Urothelium cell line (cell line): ENCODE data around the gene OR1J1.

Experiments
- DNase-seq: peaks from one replicate; pipeline ENCODE4 v3.0.0; 2011; ENCODE audit warnings: low spot score, mixed read lengths
- FAIRE-seq: peaks from 2 replicates; lab custom pipeline; 2011; peaks lifted over from hg19 to GRCh38; lab: Jason Lieb, UNC

OR1J1 gene

GRCh38 chr9:122477826-122478225 lies at the start of gene OR1J1:
Gene OR1J1 (minus strand): TSS chr9:122477926. CDS start chr9:122477926, 0 bp downstream.
- no peak for FAIRE-seq
- no peak for DNase-seq

- no peak for FAIRE-seq
- DNase-seq = no peak
These were observed 49.5 kb upstream of the OR1J1 start, which contains the start of gene OR1N1 for GRCh38 chr9:122527193-122527592. Gene OR1N1 (minus strand): TSS chr9:122527293. CDS start chr9:122527293, 0 bp downstream.

- FAIRE-seq = no peak
These were observed 48.9 kb upstream of the OR1J1 start for GRCh38 chr9:122526602-122527001.

GRCh38 chr9:122519376-122519775 lies 41.6 kb upstream of the OR1J1 start:
- FAIRE-seq (no peak), DNase-seq (no peak)

More at GRCh38 chr9:122526602-122527001, 48.9 kb upstream of the OR1J1 start:
- no peak for DNase-seq

GRCh38 chr9:122518841-122519240 lies 41.1 kb upstream of the OR1J1 start, which contains the start of gene OR1J4:
Gene OR1J4 (plus strand): TSS chr9:122519141. CDS start chr9:122519141, 0 bp downstream.
- FAIRE-seq (no peak), DNase-seq (no peak)

GRCh38 chr9:122518226-122518625 lies 40.5 kb upstream of the OR1J1 start:
- no peak for FAIRE-seq
- no peak for DNase-seq

GRCh38 chr9:122510502-122510901 lies 32.8 kb upstream of the OR1J1 start, which contains the start of gene OR1J2:
Gene OR1J2 (plus strand): TSS chr9:122510802. CDS start chr9:122510802, 0 bp downstream.
- FAIRE-seq (no peak), DNase-seq (no peak)

GRCh38 chr9:122506964-122507363 lies 29.2 kb upstream of the OR1J1 start:
- FAIRE-seq = no peak
- no peak for DNase-seq

- no peak for FAIRE-seq
These were observed 21.2 kb upstream of the OR1J1 start for GRCh38 chr9:122498883-122499288.

GRCh38 chr9:122479062-122479461 lies 1.3 kb upstream of the OR1J1 start:
- no peak for FAIRE-seq
- DNase-seq = no peak

More at GRCh38 chr9:122498883-122499288, 21.2 kb upstream of the OR1J1 start:
- peak; percentile 19 for DNase-seq

- DNase-seq (no peak), FAIRE-seq (no peak)
These were observed 380 bp downstream of the OR1J1 start for GRCh38 chr9:122477346-122477745.

- no peak for FAIRE-seq
These were observed 2.0 kb downstream of the OR1J1 start for GRCh38 chr9:122475717-122476116.

GRCh38 chr9:122474561-122474960 lies 3.2 kb downstream of the OR1J1 start:
- no peak for FAIRE-seq
- DNase-seq = no peak

More at GRCh38 chr9:122475717-122476116, 2.0 kb downstream of the OR1J1 start:
- DNase-seq = no peak

- DNase-seq (no peak), FAIRE-seq (no peak)
These were observed 9.0 kb downstream of the OR1J1 start for GRCh38 chr9:122468735-122469134.

GRCh38 chr9:122466456-122466855 lies 11.3 kb downstream of the OR1J1 start:
- DNase-seq = no peak
- no peak for FAIRE-seq

- DNase-seq (peak; percentile 72), FAIRE-seq (no peak)
These were observed 12.8 kb downstream of the OR1J1 start for GRCh38 chr9:122464633-122465567.

GRCh38 chr9:122463828-122464632 lies 13.7 kb downstream of the OR1J1 start:
- peak; percentile 64 for DNase-seq
- FAIRE-seq = no peak

GRCh38 chr9:122457787-122458186 lies 19.9 kb downstream of the OR1J1 start:
- no peak for DNase-seq
- no peak for FAIRE-seq

GRCh38 chr9:122456123-122456522 lies 21.6 kb downstream of the OR1J1 start:
- DNase-seq = no peak
- no peak for FAIRE-seq

GRCh38 chr9:122453677-122454135 lies 24.0 kb downstream of the OR1J1 start:
- FAIRE-seq = no peak
- DNase-seq = no peak
